ENCODE data around the gene MET.

The MET gene

GRCh38 chr7:116674508-116675173 lies 2.6 kb downstream of the MET start:
- Histone ChIP-seq H3K36me3 (ENCODE audit: insufficient read depth, low read length) (no peaks in the 10 kb centered on the region), H3K9ac (ENCODE audit: low read depth, low read length) (no peak overlapping the region), H3K4me1 (ENCODE audit: insufficient read depth, low read length) (peaks cover 11% of the 10 kb centered on the region), H3K9me3 (ENCODE audit: control insufficient read depth, insufficient read depth, low read length) (no peaks in the 10 kb centered on the region)

- Histone ChIP-seq H3K4me1 (ENCODE audit: insufficient read depth, low read length) (peaks cover 12% of the 10 kb centered on the region), H3K9me3 (ENCODE audit: control insufficient read depth, insufficient read depth, low read length) (no peaks in the 10 kb centered on the region), H3K36me3 (ENCODE audit: insufficient read depth, low read length) (no peaks in the 10 kb centered on the region), H3K9ac (ENCODE audit: low read depth, low read length) (no peak overlapping the region)
These were observed 3.9 kb downstream of the MET start for GRCh38 chr7:116675812-116676355.

GRCh38 chr7:116678780-116679179 lies 6.8 kb downstream of the MET start:
- Histone ChIP-seq H3K36me3 (ENCODE audit: insufficient read depth, low read length) (no peaks in the 10 kb centered on the region), H3K4me1 (ENCODE audit: insufficient read depth, low read length) (peaks cover 12% of the 10 kb centered on the region), H3K9ac (ENCODE audit: low read depth, low read length) (no peak overlapping the region), H3K9me3 (ENCODE audit: control insufficient read depth, insufficient read depth, low read length) (no peaks in the 10 kb centered on the region)

DNA sequence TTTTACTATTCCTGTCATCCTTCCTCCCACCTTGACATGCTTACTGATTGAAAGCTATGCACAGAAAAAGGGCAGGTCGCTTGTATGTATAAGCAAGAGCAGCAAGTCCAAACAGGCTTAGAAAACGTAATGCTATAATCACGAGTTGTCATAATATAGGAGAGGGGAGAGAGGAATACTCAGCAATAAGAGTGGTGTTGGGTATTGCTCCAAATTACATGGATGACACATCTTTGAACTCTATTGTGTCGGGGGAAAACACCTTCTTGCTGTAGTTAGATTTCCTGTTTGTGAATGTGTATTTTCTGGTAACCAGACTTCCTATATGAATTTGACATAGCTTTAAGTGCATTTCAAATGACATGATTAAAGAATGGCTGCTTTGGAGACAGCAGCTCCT lies 7.5 kb downstream of the MET start:
- Histone ChIP-seq H3K9ac (ENCODE audit: low read depth, low read length) (no peak overlapping the region), H3K36me3 (ENCODE audit: insufficient read depth, low read length) (no peaks in the 10 kb centered on the region), H3K4me1 (ENCODE audit: insufficient read depth, low read length) (peaks cover 12% of the 10 kb centered on the region), H3K9me3 (ENCODE audit: control insufficient read depth, insufficient read depth, low read length) (no peaks in the 10 kb centered on the region)

DNA sequence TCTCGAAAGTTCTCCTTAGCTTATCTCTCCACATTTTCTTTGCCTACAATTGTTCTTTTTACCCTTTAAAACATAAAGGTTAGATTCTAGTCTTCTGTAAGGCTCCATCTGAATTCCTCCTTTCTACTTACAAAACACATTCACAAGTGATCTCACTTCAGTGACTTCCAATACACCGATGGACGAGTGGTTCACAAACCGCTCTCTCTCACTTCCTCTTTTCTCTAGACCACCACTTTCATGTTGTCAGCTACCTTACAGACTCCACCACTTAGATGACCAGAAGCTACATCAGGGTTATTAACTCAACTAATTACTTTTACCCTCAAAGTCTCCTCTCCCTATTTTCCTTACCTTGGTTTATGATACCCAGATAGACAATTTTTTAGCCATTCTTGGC lies 11.8 kb downstream of the MET start:
- Histone ChIP-seq H3K9ac (ENCODE audit: low read depth, low read length) (no peak overlapping the region), H3K36me3 (ENCODE audit: insufficient read depth, low read length) (no peaks in the 10 kb centered on the region), H3K4me1 (ENCODE audit: insufficient read depth, low read length) (peaks cover 18% of the 10 kb centered on the region), H3K9me3 (ENCODE audit: control insufficient read depth, insufficient read depth, low read length) (no peaks in the 10 kb centered on the region)

DNA sequence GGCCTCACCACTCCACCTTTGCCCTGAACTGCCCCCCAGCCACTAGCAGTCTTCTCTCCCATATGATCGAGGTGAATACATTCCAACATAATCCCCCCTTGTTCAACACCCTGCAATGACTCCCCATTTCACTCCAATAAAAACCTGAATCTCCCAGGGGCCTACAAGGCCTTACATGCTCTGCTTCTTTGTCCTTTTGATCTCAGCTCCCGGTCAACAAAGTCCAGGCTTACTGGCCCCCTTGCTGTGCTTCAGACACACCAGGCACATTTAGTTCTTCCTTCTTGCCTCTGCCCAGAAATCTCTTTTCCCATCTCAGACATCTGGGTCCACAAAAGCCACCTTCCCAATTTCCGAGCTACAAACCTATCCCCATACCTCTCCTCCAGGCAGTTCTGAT lies 14.0 kb downstream of the MET start:
- no peaks in the 10 kb centered on the region for H3K9me3 ChIP-seq (ENCODE audit: control insufficient read depth, insufficient read depth, low read length)
- H3K36me3 ChIP-seq (ENCODE audit: insufficient read depth, low read length) = no peaks in the 10 kb centered on the region
- peaks cover 26% of the 10 kb centered on the region for H3K4me1 ChIP-seq (ENCODE audit: insufficient read depth, low read length)
- no peak overlapping the region for H3K9ac ChIP-seq (ENCODE audit: low read depth, low read length)

GRCh38 chr7:116686812-116687419 lies 14.9 kb downstream of the MET start:
- Histone ChIP-seq H3K4me1 (ENCODE audit: insufficient read depth, low read length) (peaks cover 26% of the 10 kb centered on the region), H3K9me3 (ENCODE audit: control insufficient read depth, insufficient read depth, low read length) (no peaks in the 10 kb centered on the region), H3K36me3 (ENCODE audit: insufficient read depth, low read length) (no peaks in the 10 kb centered on the region), H3K9ac (ENCODE audit: low read depth, low read length) (no peak overlapping the region)

- H3K4me1 ChIP-seq (ENCODE audit: insufficient read depth, low read length) = peaks cover 26% of the 10 kb centered on the region
- H3K36me3 ChIP-seq (ENCODE audit: insufficient read depth, low read length) = no peaks in the 10 kb centered on the region
- H3K9me3 ChIP-seq (ENCODE audit: control insufficient read depth, insufficient read depth, low read length) = no peaks in the 10 kb centered on the region
- H3K9ac ChIP-seq (ENCODE audit: low read depth, low read length) = no peak overlapping the region
These were observed 15.8 kb downstream of the MET start for GRCh38 chr7:116687801-116688201.

DNA sequence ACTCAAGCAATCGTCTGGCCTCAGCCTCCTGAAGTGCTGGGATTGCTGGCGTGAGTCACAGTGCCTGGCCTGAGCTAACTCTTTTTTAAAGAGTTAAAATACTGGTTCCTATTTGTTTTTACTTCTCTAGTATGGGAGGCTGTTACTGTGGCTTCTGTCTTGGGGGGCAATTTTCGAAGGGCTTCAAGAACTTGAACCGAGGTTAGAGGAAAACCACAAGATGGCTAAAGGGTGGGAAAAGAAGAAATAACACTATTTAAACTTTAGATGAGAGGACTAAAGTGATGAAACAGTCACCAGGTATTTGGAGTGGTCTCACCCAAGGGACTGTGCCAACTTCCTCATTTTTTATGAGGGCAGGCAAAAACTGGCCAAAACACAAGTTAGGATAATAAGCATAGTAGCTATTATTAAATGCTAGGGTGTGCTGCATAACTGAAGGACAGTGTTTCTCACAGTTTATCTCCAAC lies 17.8 kb downstream of the MET start:
- H3K9me3 ChIP-seq (ENCODE audit: control insufficient read depth, insufficient read depth, low read length) = no peaks in the 10 kb centered on the region
- H3K9ac ChIP-seq (ENCODE audit: low read depth, low read length) = no peak overlapping the region
- peaks cover 26% of the 10 kb centered on the region for H3K4me1 ChIP-seq (ENCODE audit: insufficient read depth, low read length)

DNA sequence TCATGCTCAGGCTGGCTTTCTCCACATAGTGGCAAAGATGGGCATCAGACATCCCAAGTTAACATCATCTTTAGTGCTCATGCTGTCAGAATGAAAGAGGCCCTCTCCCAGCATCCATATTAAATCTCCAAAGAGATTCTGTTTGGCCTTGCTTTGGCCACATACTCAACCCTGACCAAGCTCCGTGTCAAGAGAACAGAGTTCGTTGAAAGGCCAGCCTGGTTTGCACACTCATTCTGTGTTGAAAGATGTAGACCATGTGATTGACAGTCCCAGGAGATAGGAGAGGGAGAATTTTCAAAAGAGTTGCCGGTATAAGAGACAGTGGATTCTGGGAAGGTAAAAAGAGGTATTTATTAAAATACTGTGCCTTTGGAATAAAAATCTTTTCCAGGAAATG lies 19.7 kb downstream of the MET start:
- Histone ChIP-seq H3K9ac (ENCODE audit: low read depth, low read length) (no peak overlapping the region), H3K36me3 (ENCODE audit: insufficient read depth, low read length) (no peaks in the 10 kb centered on the region), H3K9me3 (ENCODE audit: control insufficient read depth, insufficient read depth, low read length) (no peaks in the 10 kb centered on the region), H3K4me1 (ENCODE audit: insufficient read depth, low read length) (peaks cover 26% of the 10 kb centered on the region)

More for the DNA sequence above, 17.8 kb downstream of the MET start:
- H3K36me3 ChIP-seq (ENCODE audit: insufficient read depth, low read length) = no peaks in the 10 kb centered on the region

DNA sequence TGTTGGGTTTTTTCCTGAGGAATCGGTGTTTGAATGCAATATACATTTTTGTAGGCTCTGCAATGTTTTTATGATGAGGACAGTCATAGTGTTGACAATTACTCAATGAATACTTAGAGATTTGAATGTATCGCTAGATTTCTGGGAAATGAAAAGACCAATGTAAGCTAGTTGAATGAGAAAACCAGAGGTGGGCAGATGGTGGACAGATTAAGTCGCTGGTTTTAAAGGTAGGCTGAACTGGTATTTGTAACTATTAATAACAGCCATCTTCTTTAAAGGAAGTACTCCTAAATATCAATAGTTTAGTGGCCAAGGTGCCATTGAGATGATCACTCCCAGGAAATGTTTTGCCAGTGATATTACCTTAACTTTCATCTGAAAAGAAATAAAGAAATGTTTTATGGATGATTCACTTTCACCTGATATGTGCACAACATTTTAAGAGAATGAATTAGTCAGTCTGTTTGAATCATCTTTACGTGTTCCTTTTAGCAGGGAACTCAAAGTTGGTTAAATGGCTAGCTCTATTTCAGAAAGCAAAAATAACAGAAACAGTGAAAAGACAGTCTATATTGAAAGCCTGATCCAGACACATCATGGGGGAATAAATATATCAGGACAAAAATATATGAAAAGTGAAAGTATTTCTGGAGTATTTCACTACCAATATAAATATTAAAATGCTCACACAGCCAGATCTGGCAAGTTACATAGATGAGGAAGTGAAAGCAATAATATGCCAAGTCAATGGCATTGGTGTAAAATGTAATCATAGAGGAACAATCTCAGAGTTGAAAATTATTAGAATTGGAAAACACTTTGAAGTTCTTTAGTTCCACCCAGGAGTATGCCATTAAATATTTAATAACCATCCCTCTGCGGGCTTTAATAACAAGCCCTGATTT lies 20.7 kb downstream of the MET start:
- Histone ChIP-seq H3K9me3 (ENCODE audit: control insufficient read depth, insufficient read depth, low read length) (no peaks in the 10 kb centered on the region), H3K36me3 (ENCODE audit: insufficient read depth, low read length) (no peaks in the 10 kb centered on the region), H3K9ac (ENCODE audit: low read depth, low read length) (no peak overlapping the region), H3K4me1 (ENCODE audit: insufficient read depth, low read length) (peaks cover 23% of the 10 kb centered on the region)

DNA sequence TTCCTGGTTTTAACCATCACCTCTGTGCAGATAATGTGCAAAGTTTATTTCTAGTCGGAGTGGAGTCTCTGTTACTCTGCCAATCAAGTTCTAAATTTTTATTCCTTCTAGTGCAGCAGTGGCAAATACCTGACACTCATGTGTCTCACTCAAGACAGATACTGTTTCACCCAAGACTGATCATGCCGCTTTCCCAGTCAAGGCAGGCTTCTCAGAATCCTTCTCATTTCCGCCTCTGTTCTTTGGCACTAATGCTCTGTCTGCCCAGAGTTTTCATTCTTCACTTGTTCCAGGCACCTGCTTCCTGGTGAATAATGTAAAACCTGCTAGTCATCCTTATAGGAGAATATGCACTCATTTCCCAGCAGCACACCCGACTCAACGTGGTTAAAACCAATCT lies 24.7 kb downstream of the MET start:
- Histone ChIP-seq H3K9ac (ENCODE audit: low read depth, low read length) (no peak overlapping the region), H3K9me3 (ENCODE audit: control insufficient read depth, insufficient read depth, low read length) (no peaks in the 10 kb centered on the region), H3K36me3 (ENCODE audit: insufficient read depth, low read length) (no peaks in the 10 kb centered on the region), H3K4me1 (ENCODE audit: insufficient read depth, low read length) (no peaks in the 10 kb centered on the region)

DNA sequence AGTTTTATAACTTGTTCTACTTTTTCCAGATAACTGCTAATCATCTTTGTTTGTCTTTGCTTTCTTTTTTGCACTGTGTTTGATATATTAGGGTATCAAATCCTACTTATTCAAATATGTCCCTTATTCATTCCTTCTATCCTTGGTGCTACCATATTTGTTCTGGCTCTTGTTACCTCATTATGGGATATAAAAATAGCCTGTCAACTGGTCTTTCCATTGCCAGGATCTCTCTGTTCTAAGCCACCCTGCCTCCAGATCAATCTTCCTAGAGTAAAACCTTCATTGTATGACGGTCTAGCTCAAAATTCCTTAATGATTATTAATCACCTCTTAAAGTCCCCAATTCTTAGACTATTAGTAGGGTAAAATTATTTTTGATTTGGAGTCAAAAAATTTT lies 25.2 kb downstream of the MET start:
- Histone ChIP-seq H3K4me1 (ENCODE audit: insufficient read depth, low read length) (no peaks in the 10 kb centered on the region), H3K36me3 (ENCODE audit: insufficient read depth, low read length) (no peaks in the 10 kb centered on the region), H3K9ac (ENCODE audit: low read depth, low read length) (no peak overlapping the region), H3K9me3 (ENCODE audit: control insufficient read depth, insufficient read depth, low read length) (no peaks in the 10 kb centered on the region)

- Histone ChIP-seq H3K4me1 (ENCODE audit: insufficient read depth, low read length) (no peaks in the 10 kb centered on the region), H3K36me3 (ENCODE audit: insufficient read depth, low read length) (no peaks in the 10 kb centered on the region), H3K9me3 (ENCODE audit: control insufficient read depth, insufficient read depth, low read length) (no peaks in the 10 kb centered on the region), H3K9ac (ENCODE audit: low read depth, low read length) (no peak overlapping the region)
These were observed 25.8 kb downstream of the MET start for GRCh38 chr7:116697761-116698160.
